Breast epithelium (tissue), 4 donors: ENCODE data around the gene TMEM151B. TPM values are rescaled to one million over a fixed set of nuclear protein-coding genes. Genes with fewer than 3 reads are reported as not detected.

Source experiments
- DNase-seq, 2 donors: peaks; one replicate each; pipeline ENCODE4 v3.0.0-alpha.2; 2019; ENCODE audit warnings: low spot score in 2 of 2
- H3K27ac ChIP-seq, 2 donors: fragments of 200-600 bp; sonication (generic) in 1 of 2; one replicate each; pipeline ENCODE4 v1.5.1; 2016 to 2019; ENCODE audit warnings: mild to moderate bottlenecking in 1 of 2
- H3K27me3 ChIP-seq, 2 donors: fragments of 200-600 bp; sonication (generic) in 1 of 2; one replicate each; pipeline versions ENCODE4 v1.5.1 to v1.6.0; 2017 to 2019; ENCODE audit warnings: control low read depth in 1 of 2, mild to moderate bottlenecking in 1 of 2
- H3K36me3 ChIP-seq: fragments of 200-600 bp; one replicate; pipeline ENCODE4 v1.5.1; 2019
- H3K4me1 ChIP-seq, 2 donors: fragments of 200-600 bp; sonication (generic); one replicate each; pipeline ENCODE4 v1.5.1; 2016 to 2019; ENCODE audit warnings: control low read depth in 1 of 2
- H3K4me3 ChIP-seq, 3 donors: fragments of 200-600 bp; sonication (generic); 1 replicate in 2 of 3; 2 replicates in 1 of 3; pipeline ENCODE4 v1.5.1; 2016 to 2019; ENCODE audit warnings: mild to moderate bottlenecking in 3 of 3, moderate library complexity in 2 of 3
- H3K9me3 ChIP-seq, 2 donors: fragments of 200-600 bp; sonication (generic) in 1 of 2; one replicate each; pipeline ENCODE4 v1.5.1; 2016 to 2019; ENCODE audit warnings: control low read depth in 1 of 2
- CTCF ChIP-seq, 3 donors: fragments of 450-650 bp; IDR thresholded peaks; one replicate each; pipeline ENCODE4 v1.5.1; 2016 to 2017; ENCODE audit warnings: antibody characterized with exemption in 3 of 3, mild to moderate bottlenecking in 3 of 3, moderate library complexity in 3 of 3
- POLR2A ChIP-seq: fragments of 450-650 bp; IDR thresholded peaks from one replicate; pipeline ENCODE4 v1.6.1; 2016; ENCODE audit warnings: antibody characterized with exemption, mild to moderate bottlenecking, moderate library complexity
- POLR2AphosphoS5 ChIP-seq, 3 donors: sonication (generic); formaldehyde crosslinking; IDR thresholded peaks; one replicate each; pipeline ENCODE4 v1.6.1; 2017; ENCODE audit warnings: antibody characterized with exemption in 3 of 3
- intact Hi-C: fragments of 100-400 bp; cut with DNase I; formaldehyde crosslinking; loops from one replicate; pipeline ENCODE4 v1.15.1; 2023; ENCODE audit warnings: low total_unique reads
- total RNA-seq, 3 donors: library from RNA; depleted of rRNA; stranded (reverse); fragments of >200 nt; gene quantifications; one replicate each; pipeline ENCODE4 v1.1.0, GENCODE V29; 2016

TMEM151B gene
- total RNA-seq, 3 donors from 2014 or later = 0.15 TPM; not detected in 2

DNA sequence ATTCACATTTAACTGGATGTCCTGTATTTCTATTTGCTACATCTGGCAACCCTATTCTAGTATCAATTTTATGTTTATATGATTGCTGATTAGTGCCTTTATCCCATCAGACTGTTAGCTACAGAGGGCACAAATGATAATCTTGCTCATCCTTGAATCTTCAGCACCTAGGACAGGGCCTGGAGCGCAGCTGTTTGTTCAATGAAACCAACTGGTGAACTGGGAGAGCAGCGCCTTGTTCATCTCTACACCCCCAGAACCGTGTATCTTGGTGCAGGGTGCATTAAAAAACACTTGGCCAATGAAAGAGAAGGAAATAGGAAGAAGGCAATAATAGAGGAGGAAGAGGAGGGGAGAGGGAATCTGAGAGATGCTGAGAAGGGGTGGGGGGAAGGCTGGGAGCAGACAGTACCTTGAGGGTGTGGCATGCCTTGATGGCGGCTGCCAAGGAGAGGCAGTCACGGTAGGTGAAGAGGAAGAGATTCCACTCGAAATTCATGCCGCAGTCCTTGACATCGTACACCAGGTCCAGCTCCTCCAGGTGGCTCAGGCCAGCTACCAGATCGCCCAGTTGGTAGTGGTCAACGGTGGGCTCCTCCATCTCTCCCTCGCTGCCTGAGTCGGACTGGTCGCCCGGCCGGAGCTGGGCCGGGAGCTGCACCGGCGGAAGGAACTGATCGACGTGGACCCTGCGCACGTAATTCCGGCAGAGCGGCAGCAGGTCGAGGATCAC lies 15.5 kb downstream of the TMEM151B start:
- TF ChIP-seq POLR2AphosphoS5 (IDR thresholded peaks at IDR 0.05) (no peak), CTCF (IDR thresholded peaks at IDR 0.05) (no peak), POLR2A (no peak)
- peaks cover 0 to 24% of the 10 kb centered on the region in 2 donors for H3K27me3 ChIP-seq
- H3K4me3 ChIP-seq = no peak overlapping the region
- no peaks in the 10 kb centered on the region for H3K9me3 ChIP-seq
- no peak for DNase-seq
- H3K27ac ChIP-seq = no peak overlapping the region
- H3K4me1 ChIP-seq = no peaks in the 10 kb centered on the region
- intact Hi-C loops = no loop called here
- H3K36me3 ChIP-seq = no peaks in the 10 kb centered on the region

GRCh38 chr6:44286285-44286565 lies 16.0 kb downstream of the TMEM151B start:
- no peak for DNase-seq
- no peak for TF ChIP-seq CTCF (IDR thresholded peaks at IDR 0.05)
- no peak for TF ChIP-seq POLR2A
- no peak for TF ChIP-seq POLR2AphosphoS5 (IDR thresholded peaks at IDR 0.05)
- peaks cover 0 to 29% of the 10 kb centered on the region in 2 donors for H3K27me3 ChIP-seq
- no peaks in the 10 kb centered on the region for H3K4me1 ChIP-seq
- H3K36me3 ChIP-seq = no peaks in the 10 kb centered on the region
- H3K27ac ChIP-seq = no peak overlapping the region
- no peaks in the 10 kb centered on the region for H3K9me3 ChIP-seq
- intact Hi-C loops = no loop called here
- no peak overlapping the region for H3K4me3 ChIP-seq

GRCh38 chr6:44286747-44287146 lies 16.5 kb downstream of the TMEM151B start:
- no peaks in the 10 kb centered on the region for H3K9me3 ChIP-seq
- no peak overlapping the region for H3K4me3 ChIP-seq
- no peak for DNase-seq
- H3K36me3 ChIP-seq = no peaks in the 10 kb centered on the region
- no peak overlapping the region for H3K27ac ChIP-seq
- no peaks in the 10 kb centered on the region for H3K4me1 ChIP-seq
- no peak for TF ChIP-seq POLR2AphosphoS5 (IDR thresholded peaks at IDR 0.05)
- TF ChIP-seq CTCF (IDR thresholded peaks at IDR 0.05) = no peak
- TF ChIP-seq POLR2A = no peak
- peaks cover 0 to 32% of the 10 kb centered on the region in 2 donors for H3K27me3 ChIP-seq
- intact Hi-C loops = no loop called here

DNA sequence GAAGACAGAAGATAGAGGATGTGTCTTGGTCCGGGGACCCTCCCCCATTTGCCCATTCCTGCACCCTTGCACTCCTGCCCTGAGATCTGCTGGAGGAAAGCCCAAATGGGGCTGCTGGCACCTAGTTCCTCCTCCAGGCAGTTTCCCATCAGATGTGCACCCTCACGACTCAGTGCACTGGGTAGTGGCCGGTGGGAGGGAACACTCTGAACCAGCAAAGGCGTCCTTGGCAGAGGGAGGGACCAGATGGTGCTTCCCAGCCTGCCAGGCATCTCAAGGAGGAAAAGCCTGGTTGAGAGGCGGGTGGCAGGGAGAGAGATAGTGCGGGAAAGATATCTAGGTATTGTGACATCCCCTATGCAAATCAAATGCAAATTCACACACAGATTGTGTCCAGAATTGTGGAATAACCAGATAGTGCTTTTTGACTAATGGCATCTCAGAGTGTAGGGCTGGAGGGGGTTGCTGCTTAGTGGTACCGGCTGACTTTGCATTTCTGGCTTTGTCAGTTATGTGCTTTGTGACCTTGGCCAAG lies 19.5 kb downstream of the TMEM151B start:
- intact Hi-C loops = no loop called here
- H3K4me3 ChIP-seq = no peak overlapping the region
- no peaks in the 10 kb centered on the region for H3K9me3 ChIP-seq
- H3K27ac ChIP-seq = no peak overlapping the region
- peaks cover 0 to 43% of the 10 kb centered on the region in 2 donors for H3K27me3 ChIP-seq
- H3K4me1 ChIP-seq = no peaks in the 10 kb centered on the region
- TF ChIP-seq POLR2A (no peak), CTCF (IDR thresholded peaks at IDR 0.05) (no peak), POLR2AphosphoS5 (IDR thresholded peaks at IDR 0.05) (no peak)
- DNase-seq = no peak
- H3K36me3 ChIP-seq = no peaks in the 10 kb centered on the region

DNA sequence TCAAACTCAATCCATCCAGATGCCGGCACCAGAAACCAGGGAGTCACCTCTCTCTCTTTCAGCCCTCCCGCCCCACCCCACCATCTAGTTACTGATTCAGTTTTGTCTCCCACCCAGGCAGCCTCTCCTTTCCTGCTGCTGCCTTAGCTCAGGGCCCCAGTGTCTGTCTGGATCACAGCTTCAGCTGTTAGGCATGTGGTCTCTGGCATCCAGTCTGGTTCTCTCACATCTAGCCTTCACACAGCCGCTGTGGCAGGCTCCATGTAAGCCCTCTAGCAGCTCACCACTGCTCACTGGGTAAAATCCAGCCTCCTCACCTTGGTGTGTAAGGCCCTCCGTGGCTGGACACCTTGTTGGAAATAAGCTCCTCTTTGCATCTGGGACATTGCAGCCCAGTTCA lies 21.6 kb downstream of the TMEM151B start:
- no peak for DNase-seq
- no peak overlapping the region for H3K4me3 ChIP-seq
- H3K4me1 ChIP-seq = no peaks in the 10 kb centered on the region
- TF ChIP-seq POLR2AphosphoS5 (IDR thresholded peaks at IDR 0.05) (no peak), CTCF (IDR thresholded peaks at IDR 0.05) (no peak), POLR2A (no peak)
- H3K27me3 ChIP-seq = peaks cover 0 to 62% of the 10 kb centered on the region in 2 donors
- no peak overlapping the region for H3K27ac ChIP-seq
- no peaks in the 10 kb centered on the region for H3K9me3 ChIP-seq
- intact Hi-C loops = no loop called here
- H3K36me3 ChIP-seq = no peaks in the 10 kb centered on the region
